HEK293 (cell line): ENCODE data around the gene MYORG.

Experiments used
- AEBP2 ChIP-seq: fragments of 450-650 bp; formaldehyde crosslinking; IDR thresholded peaks from 2 replicates; pipeline ENCODE4 v1.5.1; 2016; ENCODE audit warnings: missing biosample characterization, missing genetic modification characterization, borderline replicate concordance
- BCL11B ChIP-seq: fragments of 450-650 bp; formaldehyde crosslinking; IDR thresholded peaks from 2 replicates; pipeline ENCODE4 v1.5.1; 2016; ENCODE audit warnings: low read depth, missing biosample characterization, missing genetic modification characterization
- KLF10 ChIP-seq: fragments of 450-650 bp; IDR thresholded peaks from 2 replicates; pipeline ENCODE4 v1.5.1; 2018; ENCODE audit warnings: missing biosample characterization, mild to moderate bottlenecking, missing genetic modification characterization
- KLF7 ChIP-seq: fragments of 450-650 bp; formaldehyde crosslinking; IDR thresholded peaks from 2 replicates; pipeline ENCODE4 v1.5.1; 2016; ENCODE audit warnings: missing biosample characterization, missing genetic modification characterization, borderline replicate concordance
- KLF8 ChIP-seq: fragments of 450-650 bp; formaldehyde crosslinking; IDR thresholded peaks from 2 replicates; pipeline ENCODE4 v1.5.1; 2016; ENCODE audit warnings: missing biosample characterization, missing genetic modification characterization
- MEIS1 ChIP-seq: sonication (generic); formaldehyde crosslinking; IDR thresholded peaks from 2 replicates; pipeline ENCODE4 v1.8.1; 2022; ENCODE audit warnings: missing genetic modification reagents, mild to moderate bottlenecking, borderline replicate concordance
- OSR2 ChIP-seq: fragments of 450-650 bp; formaldehyde crosslinking; IDR thresholded peaks from 2 replicates; pipeline ENCODE4 v1.5.1; 2016; ENCODE audit warnings: missing biosample characterization, missing genetic modification characterization
- SALL2 ChIP-seq: fragments of 450-650 bp; formaldehyde crosslinking; IDR thresholded peaks from 2 replicates; pipeline ENCODE4 v1.5.0; 2017; ENCODE audit warnings: missing biosample characterization, mild to moderate bottlenecking, missing genetic modification characterization, borderline replicate concordance
- SCRT2 ChIP-seq: fragments of 450-650 bp; formaldehyde crosslinking; IDR thresholded peaks from 2 replicates; pipeline ENCODE4 v1.5.1; 2016; ENCODE audit warnings: missing biosample characterization, missing genetic modification characterization
- ZBTB20 ChIP-seq: fragments of 450-650 bp; formaldehyde crosslinking; IDR thresholded peaks from 2 replicates; pipeline ENCODE4 v1.5.1; 2016; ENCODE audit warnings: missing biosample characterization, missing genetic modification characterization
- ZBTB21 ChIP-seq: fragments of 450-650 bp; formaldehyde crosslinking; IDR thresholded peaks from 2 replicates; pipeline ENCODE4 v1.5.1; 2017; ENCODE audit warnings: missing biosample characterization, missing genetic modification characterization
- ZEB2 ChIP-seq: fragments of 450-650 bp; formaldehyde crosslinking; IDR thresholded peaks from 2 replicates; pipeline ENCODE4 v1.5.1; 2016; ENCODE audit warnings: missing biosample characterization, missing genetic modification characterization
- ZIC2 ChIP-seq: fragments of 450-650 bp; formaldehyde crosslinking; IDR thresholded peaks from 2 replicates; pipeline ENCODE4 v1.5.1; 2016; ENCODE audit warnings: missing biosample characterization, missing genetic modification characterization
- ZNF10 ChIP-seq: fragments of 450-650 bp; formaldehyde crosslinking; IDR thresholded peaks from 2 replicates; pipeline ENCODE4 v1.5.1; 2017; ENCODE audit warnings: missing biosample characterization, missing genetic modification characterization
- ZNF114 ChIP-seq: fragments of 450-650 bp; formaldehyde crosslinking; IDR thresholded peaks from 2 replicates; pipeline ENCODE4 v1.5.0; 2017; ENCODE audit warnings: missing biosample characterization, missing genetic modification characterization
- ZNF132 ChIP-seq: fragments of 450-650 bp; formaldehyde crosslinking; IDR thresholded peaks from 2 replicates; pipeline ENCODE4 v1.5.1; 2017; ENCODE audit warnings: missing biosample characterization, missing genetic modification characterization, borderline replicate concordance
- ZNF16 ChIP-seq: fragments of 450-650 bp; formaldehyde crosslinking; IDR thresholded peaks from 2 replicates; pipeline ENCODE4 v1.5.1; 2016; ENCODE audit warnings: low read depth, missing biosample characterization, missing genetic modification characterization
- ZNF2 ChIP-seq: fragments of 450-650 bp; formaldehyde crosslinking; IDR thresholded peaks from 2 replicates; pipeline ENCODE4 v1.5.1; 2016; ENCODE audit warnings: missing biosample characterization, missing genetic modification characterization
- ZNF23 ChIP-seq: fragments of 450-650 bp; formaldehyde crosslinking; IDR thresholded peaks from 2 replicates; pipeline ENCODE4 v1.5.1; 2016; ENCODE audit warnings: missing biosample characterization, missing genetic modification characterization, borderline replicate concordance
- ZNF292 ChIP-seq: fragments of 450-650 bp; formaldehyde crosslinking; IDR thresholded peaks from 2 replicates; pipeline ENCODE4 v1.5.1; 2016; ENCODE audit warnings: low read depth, missing biosample characterization, missing genetic modification characterization, borderline replicate concordance
- ZNF302 ChIP-seq: fragments of 450-650 bp; formaldehyde crosslinking; IDR thresholded peaks from 2 replicates; pipeline ENCODE4 v1.5.1; 2016; ENCODE audit warnings: missing biosample characterization, missing genetic modification characterization, low read depth
- ZNF391 ChIP-seq: fragments of 450-650 bp; formaldehyde crosslinking; IDR thresholded peaks from 2 replicates; pipeline ENCODE4 v1.5.1; 2016; ENCODE audit warnings: low read depth, missing biosample characterization, missing genetic modification characterization, borderline replicate concordance
- ZNF394 ChIP-seq: fragments of 450-650 bp; formaldehyde crosslinking; IDR thresholded peaks from 2 replicates; pipeline ENCODE4 v1.5.1; 2016; ENCODE audit warnings: missing biosample characterization, missing genetic modification characterization, mild to moderate bottlenecking, moderate library complexity, borderline replicate concordance
- ZNF416 ChIP-seq: fragments of 450-650 bp; formaldehyde crosslinking; IDR thresholded peaks from 2 replicates; pipeline ENCODE4 v1.5.1; 2016; ENCODE audit warnings: missing biosample characterization, missing genetic modification characterization
- ZNF433 ChIP-seq: fragments of 450-650 bp; formaldehyde crosslinking; IDR thresholded peaks from 2 replicates; pipeline ENCODE4 v1.5.1; 2016; ENCODE audit warnings: missing biosample characterization, missing genetic modification characterization, low read depth
- ZNF510 ChIP-seq: fragments of 450-650 bp; formaldehyde crosslinking; IDR thresholded peaks from 2 replicates; pipeline ENCODE4 v1.5.1; 2018; ENCODE audit warnings: mild to moderate bottlenecking, missing genetic modification characterization, missing biosample characterization; ENCODE audit not compliant: insufficient replicate concordance
- ZNF548 ChIP-seq: fragments of 450-650 bp; formaldehyde crosslinking; IDR thresholded peaks from 2 replicates; pipeline ENCODE4 v1.5.1; 2016; ENCODE audit warnings: missing biosample characterization, missing genetic modification characterization
- ZNF600 ChIP-seq: fragments of 450-650 bp; formaldehyde crosslinking; IDR thresholded peaks from 2 replicates; pipeline ENCODE4 v1.5.1; 2016; ENCODE audit warnings: missing biosample characterization, missing genetic modification characterization
- ZNF704 ChIP-seq: fragments of 450-650 bp; formaldehyde crosslinking; IDR thresholded peaks from 2 replicates; pipeline ENCODE4 v1.5.1; 2016; ENCODE audit warnings: missing biosample characterization, missing genetic modification characterization
- ZNF785 ChIP-seq: fragments of 450-650 bp; formaldehyde crosslinking; IDR thresholded peaks from 2 replicates; pipeline ENCODE4 v1.5.1; 2016; ENCODE audit warnings: missing biosample characterization, missing genetic modification characterization
- TF ChIP-seq, protein P1 (sequence below): fragments of 450-650 bp; formaldehyde crosslinking; IDR thresholded peaks from 2 replicates; pipeline ENCODE4 v1.5.1; 2016; ENCODE audit warnings: missing biosample characterization, missing genetic modification characterization
- TF ChIP-seq, protein P2 (sequence below): fragments of 450-650 bp; formaldehyde crosslinking; IDR thresholded peaks from 2 replicates; pipeline ENCODE4 v1.5.1; 2016; ENCODE audit warnings: missing biosample characterization, missing genetic modification characterization, low read depth
- TF ChIP-seq, protein P3 (sequence below): fragments of 450-650 bp; formaldehyde crosslinking; IDR thresholded peaks from 2 replicates; pipeline ENCODE4 v1.5.1; 2017; ENCODE audit warnings: missing biosample characterization, mild to moderate bottlenecking, missing genetic modification characterization, moderate library complexity

Gene MYORG

GRCh38 chr9:34328987-34329832 is 47.5 kb downstream of the MYORG start, which contains the start of the genes KIF24 and NUDT2 (continued):
- TF ChIP-seq AEBP2 (no peak), ZNF391 (tag by site-specific recombination) (peak; percentile 75; the same call in 1 of the 2 replicates), MEIS1 (CRISPR knock-in tag) (no peak), KLF7 (tag by site-specific recombination) (no peak), ZNF433 (tag by site-specific recombination) (no peak), ZEB2 (peak; percentile 84), OSR2 (tag by site-specific recombination) (no peak), ZNF548 (tag by site-specific recombination) (no peak), ZNF114 (tag by site-specific recombination) (no peak), KLF10 (tag by site-specific recombination) (no peak; the same call in 1 of the 2 replicates), KLF8 (tag by site-specific recombination) (no peak; the same call in 1 of the 2 replicates), ZBTB20 (tag by site-specific recombination) (peak; percentile 58; the same call in 1 of the 2 replicates), SCRT2 (no peak), ZNF785 (tag by site-specific recombination) (no peak), ZNF10 (no peak), ZNF23 (no peak), ZNF292 (tag by site-specific recombination) (no peak), ZBTB21 (tag by site-specific recombination) (peak; percentile 65; the same call in 1 of the 2 replicates), ZNF302 (tag by site-specific recombination) (no peak), ZNF2 (peak; percentile 81), ZNF600 (tag by site-specific recombination) (peak; percentile 95), ZNF510 (tag by site-specific recombination) (no peak), ZNF132 (tag by site-specific recombination) (no peak), ZNF704 (tag by site-specific recombination) (peak; percentile 90), ZNF394 (tag by site-specific recombination) (no peak), ZNF16 (tag by site-specific recombination) (no peak), ZIC2 (tag by site-specific recombination) (no peak), ZNF416 (tag by site-specific recombination) (no peak), SALL2 (tag by site-specific recombination) (no peak), BCL11B (tag by site-specific recombination) (no peak)
- TF ChIP-seq, protein P1, sequence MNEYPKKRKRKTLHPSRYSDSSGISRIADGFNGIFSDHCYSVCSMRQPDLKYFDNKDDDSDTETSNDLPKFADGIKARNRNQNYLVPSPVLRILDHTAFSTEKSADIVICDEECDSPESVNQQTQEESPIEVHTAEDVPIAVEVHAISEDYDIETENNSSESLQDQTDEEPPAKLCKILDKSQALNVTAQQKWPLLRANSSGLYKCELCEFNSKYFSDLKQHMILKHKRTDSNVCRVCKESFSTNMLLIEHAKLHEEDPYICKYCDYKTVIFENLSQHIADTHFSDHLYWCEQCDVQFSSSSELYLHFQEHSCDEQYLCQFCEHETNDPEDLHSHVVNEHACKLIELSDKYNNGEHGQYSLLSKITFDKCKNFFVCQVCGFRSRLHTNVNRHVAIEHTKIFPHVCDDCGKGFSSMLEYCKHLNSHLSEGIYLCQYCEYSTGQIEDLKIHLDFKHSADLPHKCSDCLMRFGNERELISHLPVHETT (tag by site-specific recombination) = peak; percentile 19; the same call in 1 of the 2 replicates
- TF ChIP-seq, protein P2, sequence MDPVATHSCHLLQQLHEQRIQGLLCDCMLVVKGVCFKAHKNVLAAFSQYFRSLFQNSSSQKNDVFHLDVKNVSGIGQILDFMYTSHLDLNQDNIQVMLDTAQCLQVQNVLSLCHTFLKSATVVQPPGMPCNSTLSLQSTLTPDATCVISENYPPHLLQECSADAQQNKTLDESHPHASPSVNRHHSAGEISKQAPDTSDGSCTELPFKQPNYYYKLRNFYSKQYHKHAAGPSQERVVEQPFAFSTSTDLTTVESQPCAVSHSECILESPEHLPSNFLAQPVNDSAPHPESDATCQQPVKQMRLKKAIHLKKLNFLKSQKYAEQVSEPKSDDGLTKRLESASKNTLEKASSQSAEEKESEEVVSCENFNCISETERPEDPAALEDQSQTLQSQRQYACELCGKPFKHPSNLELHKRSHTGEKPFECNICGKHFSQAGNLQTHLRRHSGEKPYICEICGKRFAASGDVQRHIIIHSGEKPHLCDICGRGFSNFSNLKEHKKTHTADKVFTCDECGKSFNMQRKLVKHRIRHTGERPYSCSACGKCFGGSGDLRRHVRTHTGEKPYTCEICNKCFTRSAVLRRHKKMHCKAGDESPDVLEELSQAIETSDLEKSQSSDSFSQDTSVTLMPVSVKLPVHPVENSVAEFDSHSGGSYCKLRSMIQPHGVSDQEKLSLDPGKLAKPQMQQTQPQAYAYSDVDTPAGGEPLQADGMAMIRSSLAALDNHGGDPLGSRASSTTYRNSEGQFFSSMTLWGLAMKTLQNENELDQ (tag by site-specific recombination) = no peak
- TF ChIP-seq, protein P3, sequence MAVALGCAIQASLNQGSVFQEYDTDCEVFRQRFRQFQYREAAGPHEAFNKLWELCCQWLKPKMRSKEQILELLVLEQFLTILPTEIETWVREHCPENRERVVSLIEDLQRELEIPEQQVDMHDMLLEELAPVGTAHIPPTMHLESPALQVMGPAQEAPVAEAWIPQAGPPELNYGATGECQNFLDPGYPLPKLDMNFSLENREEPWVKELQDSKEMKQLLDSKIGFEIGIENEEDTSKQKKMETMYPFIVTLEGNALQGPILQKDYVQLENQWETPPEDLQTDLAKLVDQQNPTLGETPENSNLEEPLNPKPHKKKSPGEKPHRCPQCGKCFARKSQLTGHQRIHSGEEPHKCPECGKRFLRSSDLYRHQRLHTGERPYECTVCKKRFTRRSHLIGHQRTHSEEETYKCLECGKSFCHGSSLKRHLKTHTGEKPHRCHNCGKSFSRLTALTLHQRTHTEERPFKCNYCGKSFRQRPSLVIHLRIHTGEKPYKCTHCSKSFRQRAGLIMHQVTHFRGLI (tag by site-specific recombination) = no peak
